HFF-Myc (cell line): Measurements from ENCODE around the gene GALNT16.

Source experiments
- DNase-seq: peaks from one replicate; pipeline ENCODE4 v3.0.0-alpha.2; 2011; ENCODE audit warnings: low read depth; ENCODE audit errors: extremely low read depth
- H3K4me3 ChIP-seq: replicated peaks from 2 replicates; pipeline ENCODE4 v1.5.1; 2011; ENCODE audit warnings: low read depth, mild to moderate bottlenecking, control low read depth, low read length
- TF ChIP-seq, protein P1 (sequence below): IDR thresholded peaks from 2 replicates; pipeline ENCODE4 v1.5.1; 2012; ENCODE audit warnings: mild to moderate bottlenecking, low read depth, low read length, control low read depth; ENCODE audit errors: missing control alignments

The GALNT16 gene

DNA sequence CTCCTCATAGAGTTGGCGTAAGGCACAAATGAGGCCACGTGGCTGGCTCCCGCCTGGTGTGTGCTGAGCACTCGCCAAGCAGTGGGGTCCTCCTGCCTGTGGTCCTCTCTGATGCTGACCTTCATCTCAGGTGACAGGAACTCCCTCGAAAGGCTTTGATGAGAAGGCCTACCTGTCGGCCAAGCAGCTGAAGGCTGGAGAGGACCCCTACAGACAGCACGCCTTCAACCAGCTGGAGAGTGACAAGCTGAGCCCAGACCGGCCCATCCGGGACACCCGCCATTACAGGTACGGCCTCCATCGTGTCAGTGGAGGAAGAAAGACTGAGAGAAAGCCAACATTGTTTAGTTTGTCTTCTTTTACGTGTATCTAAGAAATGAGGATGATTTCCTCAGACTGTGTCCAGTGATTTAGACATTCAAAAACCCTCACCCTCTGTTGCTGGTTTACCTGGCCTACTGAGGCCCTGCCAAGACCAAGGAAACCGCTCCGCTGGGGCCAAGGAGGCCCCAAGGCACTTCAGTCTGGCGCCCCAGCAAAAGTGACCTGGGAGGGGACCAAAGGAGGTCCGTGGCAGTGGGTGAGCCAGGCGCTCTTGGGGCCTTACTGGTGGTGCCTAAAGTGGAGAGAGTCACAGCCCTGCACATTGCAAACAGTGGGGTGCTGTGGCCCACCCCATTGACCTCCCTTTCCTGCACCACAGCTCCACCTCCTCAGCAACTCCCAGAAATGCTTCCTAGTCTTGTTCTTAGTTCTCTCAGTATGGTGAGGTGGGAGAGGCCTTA is 60.8 kb downstream of the GALNT16 start:
- no peak overlapping the region for H3K4me3 ChIP-seq
- TF ChIP-seq, protein P1, sequence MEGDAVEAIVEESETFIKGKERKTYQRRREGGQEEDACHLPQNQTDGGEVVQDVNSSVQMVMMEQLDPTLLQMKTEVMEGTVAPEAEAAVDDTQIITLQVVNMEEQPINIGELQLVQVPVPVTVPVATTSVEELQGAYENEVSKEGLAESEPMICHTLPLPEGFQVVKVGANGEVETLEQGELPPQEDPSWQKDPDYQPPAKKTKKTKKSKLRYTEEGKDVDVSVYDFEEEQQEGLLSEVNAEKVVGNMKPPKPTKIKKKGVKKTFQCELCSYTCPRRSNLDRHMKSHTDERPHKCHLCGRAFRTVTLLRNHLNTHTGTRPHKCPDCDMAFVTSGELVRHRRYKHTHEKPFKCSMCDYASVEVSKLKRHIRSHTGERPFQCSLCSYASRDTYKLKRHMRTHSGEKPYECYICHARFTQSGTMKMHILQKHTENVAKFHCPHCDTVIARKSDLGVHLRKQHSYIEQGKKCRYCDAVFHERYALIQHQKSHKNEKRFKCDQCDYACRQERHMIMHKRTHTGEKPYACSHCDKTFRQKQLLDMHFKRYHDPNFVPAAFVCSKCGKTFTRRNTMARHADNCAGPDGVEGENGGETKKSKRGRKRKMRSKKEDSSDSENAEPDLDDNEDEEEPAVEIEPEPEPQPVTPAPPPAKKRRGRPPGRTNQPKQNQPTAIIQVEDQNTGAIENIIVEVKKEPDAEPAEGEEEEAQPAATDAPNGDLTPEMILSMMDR = no peak
- no peak for DNase-seq

DNA sequence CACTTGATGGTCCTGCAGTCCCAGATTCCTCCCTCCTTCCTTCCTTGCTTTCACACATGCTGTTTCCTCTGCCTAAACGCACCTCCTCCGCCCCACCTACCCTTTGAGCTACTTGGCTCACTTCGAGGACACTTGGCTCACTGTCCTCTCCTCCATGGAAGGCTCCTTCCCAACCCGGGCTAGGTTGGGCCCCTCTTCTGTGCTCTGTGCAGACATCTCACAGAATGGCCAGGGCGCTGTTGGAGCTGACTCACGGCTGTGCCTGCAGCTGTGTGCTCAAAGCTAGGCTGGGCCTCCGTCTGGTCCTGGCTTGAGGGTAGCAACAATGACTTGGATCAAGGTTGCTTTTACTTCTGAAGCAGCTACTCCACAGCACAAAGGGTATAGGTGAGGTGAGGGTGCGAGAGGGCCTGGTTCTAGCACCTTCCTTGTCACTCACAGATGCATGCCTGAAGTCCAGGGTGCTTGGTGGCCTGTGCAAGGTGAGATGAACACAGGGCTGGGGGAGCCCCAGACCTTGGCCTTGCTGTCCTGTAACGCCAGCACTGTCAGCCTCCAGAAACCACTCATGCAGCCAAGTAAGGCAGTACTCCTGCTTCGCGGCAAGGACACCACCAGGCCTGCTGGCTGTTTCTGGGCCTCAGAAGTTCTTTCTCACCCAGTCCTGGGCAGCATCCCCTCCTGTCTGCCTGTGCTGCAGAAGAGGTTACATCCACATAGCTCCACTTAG is 61.8 kb downstream of the GALNT16 start:
- no peak overlapping the region for H3K4me3 ChIP-seq
- TF ChIP-seq, protein P1 = no peak
- no peak for DNase-seq

DNA sequence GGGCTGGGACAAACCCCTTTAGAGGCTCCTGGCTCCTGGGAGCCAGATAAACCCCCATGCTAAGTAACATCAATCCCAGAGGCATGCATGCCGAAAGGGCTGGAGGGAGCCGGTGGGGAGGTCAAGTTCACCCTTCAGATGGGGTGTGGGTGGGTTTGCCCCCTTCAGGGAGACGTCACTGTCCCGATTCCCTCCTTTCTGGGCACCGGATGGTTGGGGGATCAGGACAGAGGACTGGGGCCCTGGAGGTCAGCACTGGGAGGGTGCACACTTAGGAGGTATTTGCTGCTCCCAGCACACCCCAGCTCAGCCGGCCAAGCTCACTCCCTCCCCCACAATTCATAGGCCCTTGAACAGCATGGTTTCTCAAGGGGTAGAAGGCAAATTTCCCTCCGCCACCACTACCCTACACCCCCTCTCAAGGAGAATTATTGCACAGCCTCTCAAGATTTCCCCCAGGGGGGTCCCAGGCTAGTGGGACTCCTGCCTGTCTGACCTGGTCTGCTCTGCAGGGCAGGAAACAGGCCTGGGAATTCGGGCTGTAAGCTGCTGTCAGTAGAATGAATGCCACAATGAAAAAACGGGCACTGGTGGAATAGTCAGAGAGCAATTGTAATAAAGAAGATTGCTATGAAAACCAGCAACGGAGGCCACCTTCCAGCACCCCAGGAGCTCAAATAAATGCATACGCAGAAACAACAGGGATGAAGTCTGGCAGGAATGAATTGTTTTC is 63.5 kb downstream of the GALNT16 start:
- H3K4me3 ChIP-seq = no peak overlapping the region
- TF ChIP-seq, protein P1 = no peak
- DNase-seq = no peak

DNA sequence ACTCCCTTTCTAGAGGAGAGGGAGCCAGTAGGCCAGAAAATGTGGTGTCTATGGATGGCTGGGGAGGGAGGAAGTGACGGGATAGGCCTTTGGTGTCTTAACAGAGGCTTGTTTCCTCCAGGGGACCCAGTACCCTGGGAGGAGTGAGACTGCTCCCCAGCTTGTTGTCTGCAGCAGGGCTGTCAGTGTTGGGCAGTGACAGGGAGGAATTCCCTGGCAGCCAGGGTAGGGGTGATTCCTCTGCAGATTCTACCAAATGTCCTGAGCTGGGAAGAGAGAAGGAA is 64.0 kb downstream of the GALNT16 start:
- TF ChIP-seq, protein P1 = no peak
- H3K4me3 ChIP-seq = no peak overlapping the region
- DNase-seq = no peak

DNA sequence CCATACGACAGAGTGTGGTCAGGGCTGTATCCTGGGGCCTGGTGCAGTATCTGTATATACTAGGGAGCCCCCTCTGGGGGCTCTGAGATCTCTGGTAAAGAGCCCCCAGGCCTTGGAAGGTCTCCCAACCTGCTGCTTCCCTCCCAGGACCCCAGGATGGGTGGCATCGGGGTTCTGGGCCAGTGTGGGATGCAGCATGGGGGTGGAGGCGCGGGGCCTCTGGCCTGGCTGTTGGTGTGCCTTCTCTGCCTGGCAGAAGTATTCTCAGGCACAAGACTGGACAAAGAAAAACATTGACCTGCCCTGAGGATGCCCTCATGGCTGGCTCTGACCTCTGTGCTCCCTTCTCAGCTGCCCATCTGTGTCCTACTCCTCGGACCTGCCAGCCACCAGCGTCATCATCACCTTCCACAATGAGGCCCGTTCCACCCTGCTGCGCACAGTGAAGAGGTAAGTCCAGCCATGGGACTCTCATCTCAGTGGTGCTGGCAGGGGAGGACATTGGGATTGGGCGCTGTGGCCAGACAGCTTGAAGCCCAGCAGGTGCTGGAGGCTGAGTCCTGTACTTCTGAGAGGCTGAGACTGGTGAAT is 64.5 kb downstream of the GALNT16 start:
- TF ChIP-seq, protein P1 = no peak

DNA sequence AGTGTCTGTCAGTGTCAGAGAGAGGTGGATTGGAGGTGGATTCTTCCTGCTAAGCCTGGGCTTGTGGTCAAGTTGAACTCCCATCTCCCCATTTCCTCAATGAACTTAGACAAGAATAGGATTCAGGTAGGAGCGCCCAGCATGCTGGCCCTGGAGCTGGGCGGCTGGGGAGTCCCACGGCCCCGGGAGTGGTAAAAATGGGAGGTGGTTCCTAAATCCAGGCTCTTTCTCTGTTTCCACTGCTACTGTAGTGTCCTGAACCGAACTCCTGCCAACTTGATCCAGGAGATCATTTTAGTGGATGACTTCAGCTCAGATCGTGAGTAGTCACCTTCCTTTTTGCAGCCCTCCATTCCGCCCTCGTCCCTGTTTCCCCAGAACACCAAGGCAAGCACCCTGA is 65.1 kb downstream of the GALNT16 start:
- DNase-seq = no peak
- H3K4me3 ChIP-seq = no peak overlapping the region
- TF ChIP-seq, protein P1 = no peak

More for the DNA sequence above, 64.5 kb downstream of the GALNT16 start:
- DNase-seq = no peak
- H3K4me3 ChIP-seq = no peak overlapping the region
